Measurements from ENCODE around the gene CEP295NL.

GRCh38 chr17:78852709-78853121, 50.3 kb downstream of the CEP295NL start:
- TF ChIP-seq ELF4 (IDR thresholded peaks at IDR 0.05) (no peak), FOXA1 (IDR thresholded peaks at IDR 0.05) (no peak), SUZ12 (IDR thresholded peaks at IDR 0.05) (no peak)
